SU-DHL-6 (cell line): ENCODE measurements around the gene ADGRB3.

Experiments
- CTCF ChIP-seq: fragments of 200-600 bp; sonication (generic); IDR thresholded peaks from one replicate; pipeline ENCODE4 v1.5.1; 2017; ENCODE audit warnings: antibody characterized with exemption, mild to moderate bottlenecking, low read length, moderate library complexity; ENCODE audit not compliant: insufficient read depth, poor library complexity, severe bottlenecking
- EZH2phosphoT487 ChIP-seq: fragments of 200-600 bp; sonication (generic), shearing (Covaris generic); conservative IDR thresholded peaks from 2 replicates; pipeline ENCODE4 v1.6.1; 2018; ENCODE audit warnings: mild to moderate bottlenecking, antibody characterized with exemption, low read length, moderate library complexity, mixed read lengths

DNA sequence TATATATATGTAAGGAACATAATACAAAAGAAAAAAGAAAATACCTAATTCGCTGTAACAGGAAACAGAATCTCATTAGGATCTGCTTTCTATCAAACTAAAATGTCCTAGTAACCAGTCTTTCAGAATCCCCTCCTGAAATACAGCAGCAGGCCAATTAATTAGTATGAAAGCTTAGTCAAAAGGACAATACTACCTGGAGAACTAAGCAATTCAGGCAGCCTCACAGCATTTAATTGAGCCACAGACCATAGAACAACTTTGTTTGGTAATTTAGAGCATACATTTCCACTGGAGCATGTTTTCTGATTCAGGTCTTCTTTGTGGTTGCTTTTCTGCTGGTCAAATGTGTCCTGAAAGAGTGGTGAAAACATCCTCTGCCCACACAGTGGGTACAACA is 645.8 kb downstream of the ADGRB3 start:
- TF ChIP-seq CTCF (no peak), EZH2phosphoT487 (no peak)
